HG03469 (cell line): ENCODE results near the gene RNPEPL1.
"Not testable (repeated sequence)": the region's sequence is repeated elsewhere in the genome, so short reads cannot be mapped to it uniquely, and the experiment has no call there.

ENCODE experiments used
- ATAC-seq: cut with Tn5 transposase; IDR thresholded peaks from one replicate; pipeline ENCODE4 v1.9.1; 2021; ENCODE audit warnings: mild to moderate bottlenecking, moderate library complexity, moderate number of reproducible peaks; ENCODE audit not compliant: unreplicated experiment

The RNPEPL1 gene, protein sequence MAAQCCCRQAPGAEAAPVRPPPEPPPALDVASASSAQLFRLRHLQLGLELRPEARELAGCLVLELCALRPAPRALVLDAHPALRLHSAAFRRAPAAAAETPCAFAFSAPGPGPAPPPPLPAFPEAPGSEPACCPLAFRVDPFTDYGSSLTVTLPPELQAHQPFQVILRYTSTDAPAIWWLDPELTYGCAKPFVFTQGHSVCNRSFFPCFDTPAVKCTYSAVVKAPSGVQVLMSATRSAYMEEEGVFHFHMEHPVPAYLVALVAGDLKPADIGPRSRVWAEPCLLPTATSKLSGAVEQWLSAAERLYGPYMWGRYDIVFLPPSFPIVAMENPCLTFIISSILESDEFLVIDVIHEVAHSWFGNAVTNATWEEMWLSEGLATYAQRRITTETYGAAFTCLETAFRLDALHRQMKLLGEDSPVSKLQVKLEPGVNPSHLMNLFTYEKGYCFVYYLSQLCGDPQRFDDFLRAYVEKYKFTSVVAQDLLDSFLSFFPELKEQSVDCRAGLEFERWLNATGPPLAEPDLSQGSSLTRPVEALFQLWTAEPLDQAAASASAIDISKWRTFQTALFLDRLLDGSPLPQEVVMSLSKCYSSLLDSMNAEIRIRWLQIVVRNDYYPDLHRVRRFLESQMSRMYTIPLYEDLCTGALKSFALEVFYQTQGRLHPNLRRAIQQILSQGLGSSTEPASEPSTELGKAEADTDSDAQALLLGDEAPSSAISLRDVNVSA

DNA sequence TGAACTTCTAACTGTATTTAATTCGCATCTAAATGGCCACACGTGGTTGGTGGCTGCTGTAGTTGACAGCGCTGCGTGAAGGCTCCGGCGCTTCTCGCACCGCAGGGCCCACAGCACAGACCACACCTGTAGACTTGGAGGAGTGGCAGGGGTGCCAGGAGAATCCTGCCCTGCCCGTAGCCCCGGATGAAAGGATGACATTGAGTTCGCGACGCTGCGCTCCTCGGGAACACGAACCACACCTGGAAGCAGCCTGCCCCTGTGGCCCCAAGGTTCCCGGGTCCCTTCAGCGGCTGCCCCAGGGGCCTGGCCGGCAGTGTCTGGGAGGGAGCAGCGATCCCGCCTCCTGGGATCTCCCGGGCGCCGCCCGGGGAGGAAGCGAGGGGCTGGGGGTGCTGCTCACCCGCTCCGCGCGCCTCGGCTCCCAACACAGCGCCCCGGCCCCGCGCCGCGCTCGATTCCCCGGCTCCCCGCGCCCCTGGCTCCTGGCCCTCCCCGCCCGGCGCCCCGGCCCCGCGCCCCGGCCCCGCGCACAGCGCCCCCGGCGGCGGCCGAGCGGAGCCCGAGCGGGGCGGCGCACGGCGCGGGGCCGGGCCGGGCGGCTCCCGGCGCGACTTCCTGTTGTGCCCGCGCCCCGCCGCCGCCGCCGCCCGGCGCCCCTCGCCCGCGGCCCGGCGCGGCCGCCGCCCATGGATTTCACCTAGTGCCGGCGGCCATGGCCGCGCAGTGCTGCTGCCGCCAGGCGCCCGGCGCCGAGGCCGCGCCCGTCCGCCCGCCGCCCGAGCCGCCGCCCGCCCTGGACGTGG is at the start of gene RNPEPL1:
Gene RNPEPL1 (plus strand): TSS at position 613 of the 806 bp plus-strand sequence. CDS start 103 bp downstream, at position 716.
- no peak for ATAC-seq

DNA sequence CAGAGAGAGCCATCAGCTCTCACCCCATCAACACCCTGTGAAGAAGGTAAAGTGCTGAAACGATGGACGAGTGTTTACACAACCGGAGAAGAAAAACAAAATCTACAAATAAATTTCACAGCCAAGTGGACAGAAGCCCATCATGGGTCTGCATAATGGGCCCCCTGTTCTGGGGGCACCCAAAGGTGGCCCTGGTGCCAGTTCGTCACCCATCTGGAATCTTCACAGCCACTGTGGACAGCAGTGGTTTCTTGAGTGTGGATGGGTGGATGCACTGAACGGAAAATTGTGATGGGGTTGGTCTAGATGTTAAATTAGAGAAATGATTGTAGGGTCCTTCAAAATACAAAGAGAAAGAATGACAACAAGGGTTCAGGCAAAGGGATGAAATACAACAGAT is 49.3 kb upstream of the RNPEPL1 start:
- ATAC-seq, result no peak

DNA sequence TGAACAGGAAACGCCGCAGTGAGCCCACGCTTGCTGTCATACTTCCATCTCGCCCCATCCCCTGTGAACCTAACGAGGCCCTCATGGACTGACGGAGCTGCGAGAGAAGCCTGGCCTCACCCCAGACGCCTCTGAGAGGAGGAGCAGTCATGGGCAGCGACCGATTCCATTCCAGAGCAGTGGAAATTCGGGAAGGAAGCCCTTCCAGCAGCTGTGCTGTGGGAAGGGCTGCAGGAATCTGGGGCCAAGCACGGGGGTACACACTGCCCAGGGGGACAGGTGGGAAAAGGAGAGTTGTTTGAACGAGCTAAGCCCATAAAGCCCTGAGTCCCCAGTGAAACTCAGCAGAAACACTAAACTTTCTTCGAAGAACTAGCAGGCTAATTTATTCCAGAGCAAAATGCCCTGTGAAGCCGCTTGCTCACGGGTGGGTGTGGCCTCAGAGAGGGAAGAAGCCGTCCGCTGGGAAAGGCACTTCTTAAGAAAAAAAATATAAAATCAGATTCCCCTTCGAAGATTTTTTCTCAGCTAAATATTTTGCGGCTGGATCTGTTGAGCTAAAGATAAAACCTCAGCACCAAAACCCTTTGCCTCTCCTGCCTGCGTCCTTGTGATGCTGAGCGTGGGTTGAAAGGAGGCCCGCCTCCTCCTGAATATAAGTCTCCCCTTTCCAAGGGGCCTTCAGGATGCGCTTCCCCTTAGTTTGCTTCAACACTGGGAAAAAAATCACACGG is 48.7 kb upstream of the RNPEPL1 start:
- no peak for ATAC-seq

DNA sequence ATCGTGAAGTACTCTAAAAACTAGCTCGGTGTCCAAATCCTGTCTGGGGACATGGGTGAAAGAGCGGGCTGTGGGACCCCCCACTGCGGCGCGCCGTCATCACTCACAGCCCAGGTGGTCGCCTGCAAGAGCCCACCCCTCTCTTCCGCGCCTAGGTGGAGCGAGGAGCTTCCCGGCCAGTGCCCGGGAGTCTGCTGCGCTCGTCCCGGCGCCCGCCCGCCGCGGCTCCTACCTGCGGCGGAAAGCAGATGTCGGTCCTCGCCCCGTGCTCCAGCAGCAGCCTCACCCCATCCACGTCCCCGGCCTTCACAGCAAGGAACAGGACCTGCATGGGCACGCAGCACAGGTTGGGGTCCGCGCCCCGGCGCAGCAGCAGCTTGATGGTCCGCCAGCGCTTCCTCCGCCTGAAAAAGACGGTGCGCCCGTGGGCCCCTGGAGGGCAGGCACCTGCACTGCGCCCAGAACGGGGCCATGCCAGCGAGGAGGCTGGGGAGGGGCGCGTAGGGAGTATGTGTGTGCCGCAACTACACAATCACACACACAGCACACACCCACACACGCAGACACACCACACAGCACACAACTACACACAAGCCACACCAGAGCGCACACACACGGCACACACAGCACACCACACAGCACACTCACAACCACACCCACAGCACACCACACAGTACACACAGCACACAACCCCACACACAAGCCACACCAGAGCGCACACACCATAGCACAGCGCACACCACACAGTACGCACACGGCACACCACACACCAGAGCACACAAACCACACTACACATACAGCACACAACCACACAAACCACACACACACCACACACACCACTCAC is 47.9 kb upstream of the RNPEPL1 start:
- no peak for ATAC-seq

DNA sequence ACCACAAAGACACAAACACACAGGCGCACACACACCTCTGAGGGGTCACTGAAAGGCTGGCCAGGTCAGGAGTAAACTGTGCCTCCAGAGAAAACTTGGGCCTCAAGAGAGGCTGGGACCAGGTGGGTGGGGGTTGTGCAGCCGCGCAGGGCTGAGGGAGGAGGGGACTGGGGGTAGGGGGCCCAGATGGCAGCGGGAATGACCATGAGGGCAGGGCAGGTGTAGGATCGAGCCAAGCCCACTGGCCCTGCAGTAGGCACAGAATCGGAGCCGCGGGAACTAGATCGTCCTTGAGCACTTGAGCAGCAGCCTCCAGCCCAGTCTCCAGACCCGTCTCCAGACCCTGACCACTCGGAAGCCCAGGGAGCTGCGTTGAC is 47.3 kb upstream of the RNPEPL1 start:
- no peak for ATAC-seq

DNA sequence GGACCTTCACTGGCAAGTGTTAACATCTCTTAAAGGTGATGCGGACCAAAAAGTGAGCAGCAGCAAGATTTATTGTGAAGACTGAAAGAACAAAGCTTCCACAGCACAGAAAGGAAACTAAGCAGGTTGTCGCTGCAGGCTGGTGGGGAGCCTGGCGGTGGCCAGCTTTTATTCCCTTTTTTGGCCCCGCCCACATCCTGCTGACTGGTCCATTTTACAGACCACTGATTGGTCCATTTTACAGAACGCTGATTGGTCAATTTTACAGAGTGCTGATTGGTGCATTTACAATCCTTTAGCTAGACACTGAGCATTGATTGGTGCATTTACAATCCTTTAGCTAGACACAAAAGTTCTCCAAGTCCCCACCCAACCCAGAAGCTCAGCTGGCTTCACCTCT is 46.4 kb upstream of the RNPEPL1 start:
- not testable (repeated sequence) for ATAC-seq

DNA sequence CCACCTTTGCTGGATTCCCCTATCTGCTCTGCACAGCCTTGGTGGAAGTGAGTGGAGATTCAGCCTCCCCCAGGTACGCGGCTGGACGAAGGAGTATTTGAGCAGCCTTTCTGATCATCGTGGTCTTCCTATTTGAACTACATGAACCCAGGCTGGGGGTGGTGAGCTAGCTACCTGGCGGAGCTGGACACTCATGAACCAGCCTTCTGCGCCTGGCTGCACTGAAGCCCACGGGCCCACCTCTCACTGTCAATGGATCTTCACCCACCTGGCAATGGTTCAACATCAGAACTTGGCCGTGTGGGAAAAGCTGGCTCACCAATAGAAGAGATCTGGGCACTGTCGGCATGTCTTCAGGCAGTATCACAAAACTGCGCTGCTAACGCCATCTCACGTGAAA is 45.9 kb upstream of the RNPEPL1 start:
- no peak for ATAC-seq

DNA sequence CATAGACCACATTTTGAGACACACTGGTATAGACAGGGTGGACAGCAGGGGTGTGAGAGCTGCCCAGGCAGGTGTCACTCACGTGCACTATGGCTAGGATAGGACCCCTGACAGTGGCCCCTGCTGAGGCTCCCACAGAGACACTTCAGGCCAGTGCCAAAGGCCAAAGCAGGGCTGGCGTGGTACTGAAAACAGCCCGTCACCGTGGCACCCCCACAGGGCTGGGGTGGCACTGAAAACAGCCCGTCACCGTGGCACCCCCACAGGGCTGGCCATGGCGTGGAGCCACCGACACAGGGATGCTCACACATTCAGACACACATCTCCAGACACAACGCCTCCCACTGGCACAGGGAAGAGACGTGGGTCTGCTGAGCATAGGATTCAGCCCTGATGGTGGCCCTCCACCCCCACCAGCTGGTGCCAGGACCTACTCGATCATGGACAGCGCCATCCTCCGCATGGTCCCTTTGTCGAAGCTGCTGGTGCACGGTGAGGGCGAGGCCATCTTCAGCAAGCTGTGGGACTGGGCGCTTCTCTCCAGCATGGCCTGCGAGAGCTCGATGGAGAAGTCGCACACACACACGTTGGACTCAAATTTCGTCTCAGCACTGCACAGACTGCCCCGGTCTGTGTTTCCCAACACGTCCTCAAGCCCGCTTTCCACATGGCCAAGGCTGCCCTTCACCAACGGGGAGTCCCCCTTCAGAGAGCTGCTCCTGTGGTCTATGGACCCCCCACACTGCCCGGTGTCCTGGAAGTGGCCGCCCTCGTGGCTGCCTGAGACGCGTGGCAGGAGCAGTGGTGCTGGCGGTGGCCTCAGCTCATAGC is 44.6 kb upstream of the RNPEPL1 start:
- ATAC-seq, result no peak

DNA sequence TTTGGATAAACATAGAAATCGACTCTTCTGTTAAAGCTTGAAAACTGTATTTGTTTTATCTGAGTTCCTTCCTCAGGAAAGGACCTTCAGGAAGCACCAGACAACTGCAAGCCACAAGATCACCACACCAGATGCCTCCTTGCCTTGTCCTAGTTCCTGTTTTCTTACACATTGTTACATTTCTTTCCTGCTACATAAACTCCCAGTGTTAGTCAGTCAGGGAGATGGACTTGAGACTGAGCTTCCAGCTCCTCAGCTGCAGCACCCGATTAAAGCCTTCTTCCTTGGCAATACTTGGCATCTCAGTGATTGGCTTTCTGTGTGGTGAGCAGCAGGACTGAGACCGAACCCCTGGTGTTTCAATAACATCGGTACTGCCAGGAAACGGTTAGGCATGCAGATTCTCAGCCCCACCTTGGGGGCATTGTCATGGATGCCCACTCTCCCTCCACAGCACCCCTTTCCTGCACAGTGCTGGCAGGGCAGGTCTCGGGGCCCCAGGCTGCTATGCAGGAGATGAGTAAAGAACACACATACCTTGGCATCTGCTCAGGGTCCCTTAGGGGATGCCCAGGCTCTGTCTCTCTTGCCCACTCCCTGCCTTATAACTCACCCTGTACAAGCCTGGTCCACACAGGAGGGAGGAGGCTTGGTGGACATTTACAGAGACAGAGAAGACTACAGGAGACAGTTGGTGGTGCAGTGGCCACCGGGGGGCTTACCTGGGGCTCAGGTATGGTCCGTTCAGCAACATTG is 43.1 kb upstream of the RNPEPL1 start:
- ATAC-seq, result no peak

DNA sequence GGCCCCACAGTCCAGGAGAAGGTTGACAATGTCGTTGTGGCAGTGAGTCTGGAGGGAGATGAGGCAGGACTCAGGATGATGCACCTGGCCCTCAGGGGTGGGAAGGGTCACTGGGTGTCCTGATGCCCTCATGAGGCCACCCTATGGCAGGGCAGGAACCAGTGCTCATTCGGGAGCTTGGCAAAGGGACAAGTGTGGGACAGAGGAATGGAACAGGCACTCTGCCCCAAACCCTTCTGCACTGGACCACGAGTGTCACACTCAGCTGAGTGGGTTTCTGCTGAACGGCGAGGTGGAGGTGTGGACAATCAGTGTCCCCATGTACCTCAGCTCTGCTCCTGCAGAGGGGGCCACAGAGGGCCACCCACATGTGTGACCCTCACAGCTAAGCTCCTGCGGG is 42.5 kb upstream of the RNPEPL1 start:
- ATAC-seq, result no peak

DNA sequence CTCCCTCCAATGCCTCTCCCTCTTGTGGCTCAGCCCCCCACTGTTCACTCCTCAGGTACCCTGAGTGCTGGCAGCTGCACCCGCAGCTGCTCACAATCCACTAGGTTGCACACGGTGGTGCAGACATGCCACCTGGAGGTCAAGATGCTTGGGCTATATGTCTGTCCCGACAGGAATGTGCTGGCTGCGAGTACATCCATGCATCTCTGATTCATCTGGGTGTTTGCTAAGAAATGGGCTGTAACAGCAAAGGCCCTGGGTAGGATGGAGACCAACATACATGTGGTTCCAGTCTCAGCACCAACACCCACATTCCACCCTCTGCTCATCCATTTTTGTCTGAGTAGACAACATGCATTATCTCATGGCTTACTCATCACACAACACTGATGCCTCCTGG is 41.8 kb upstream of the RNPEPL1 start:
- ATAC-seq, result no peak

DNA sequence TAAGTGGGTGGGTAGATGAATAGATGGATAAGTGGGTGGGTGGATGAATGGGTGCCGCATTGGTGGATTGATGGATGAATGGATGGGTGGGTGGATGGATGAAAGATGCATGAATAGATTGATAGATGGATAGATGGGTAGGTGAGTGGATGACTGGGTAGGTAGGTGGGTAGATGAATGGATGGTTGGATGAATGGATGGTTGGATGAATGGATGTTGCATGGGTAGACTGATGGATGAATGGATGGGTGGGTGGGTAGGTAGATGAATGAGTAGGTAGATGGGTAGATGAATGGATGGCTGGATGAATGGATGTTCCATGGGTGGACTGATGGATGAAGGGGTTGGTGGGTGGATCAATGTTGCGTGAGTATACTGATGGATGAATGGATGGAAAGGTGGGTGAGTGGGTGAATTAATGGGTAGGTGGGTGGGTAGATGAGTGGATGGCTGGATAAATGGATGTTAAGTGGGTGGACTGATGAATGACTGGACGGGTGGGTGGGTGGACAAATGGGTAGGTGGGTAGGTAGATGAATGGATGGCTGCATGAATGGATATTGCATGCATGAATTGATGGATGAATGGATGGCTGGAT is 41.0 kb upstream of the RNPEPL1 start:
- no peak for ATAC-seq

DNA sequence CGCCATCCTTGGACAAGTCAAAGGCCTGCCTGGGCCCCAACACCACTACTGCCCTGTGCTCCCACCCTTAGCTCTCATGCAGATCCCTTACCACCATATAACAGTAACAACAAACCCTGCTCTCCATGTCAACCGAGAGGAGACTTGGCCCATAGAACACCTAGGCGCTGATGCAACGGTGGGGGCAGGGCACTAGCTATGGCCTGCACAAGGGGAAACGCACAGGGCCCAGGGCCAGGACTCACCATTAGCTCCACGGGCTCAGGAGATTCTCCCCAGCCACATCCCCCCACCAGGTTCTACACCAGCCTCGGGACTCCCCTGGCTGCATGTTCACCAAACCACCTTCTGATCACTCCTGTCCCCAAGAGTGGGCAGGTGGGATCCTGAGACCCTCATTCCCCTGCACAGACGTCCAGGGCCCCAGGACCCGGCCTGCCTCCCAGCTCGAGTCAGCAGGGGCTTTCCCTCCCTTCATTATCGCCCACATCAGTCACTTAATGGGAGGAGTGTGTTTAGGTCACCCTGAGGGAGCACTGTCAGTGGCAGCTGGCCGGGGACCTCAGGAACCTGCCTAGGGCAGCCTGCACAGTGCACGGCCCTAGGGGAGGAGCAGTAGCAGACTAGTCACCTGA is 39.8 kb upstream of the RNPEPL1 start:
- no peak for ATAC-seq

DNA sequence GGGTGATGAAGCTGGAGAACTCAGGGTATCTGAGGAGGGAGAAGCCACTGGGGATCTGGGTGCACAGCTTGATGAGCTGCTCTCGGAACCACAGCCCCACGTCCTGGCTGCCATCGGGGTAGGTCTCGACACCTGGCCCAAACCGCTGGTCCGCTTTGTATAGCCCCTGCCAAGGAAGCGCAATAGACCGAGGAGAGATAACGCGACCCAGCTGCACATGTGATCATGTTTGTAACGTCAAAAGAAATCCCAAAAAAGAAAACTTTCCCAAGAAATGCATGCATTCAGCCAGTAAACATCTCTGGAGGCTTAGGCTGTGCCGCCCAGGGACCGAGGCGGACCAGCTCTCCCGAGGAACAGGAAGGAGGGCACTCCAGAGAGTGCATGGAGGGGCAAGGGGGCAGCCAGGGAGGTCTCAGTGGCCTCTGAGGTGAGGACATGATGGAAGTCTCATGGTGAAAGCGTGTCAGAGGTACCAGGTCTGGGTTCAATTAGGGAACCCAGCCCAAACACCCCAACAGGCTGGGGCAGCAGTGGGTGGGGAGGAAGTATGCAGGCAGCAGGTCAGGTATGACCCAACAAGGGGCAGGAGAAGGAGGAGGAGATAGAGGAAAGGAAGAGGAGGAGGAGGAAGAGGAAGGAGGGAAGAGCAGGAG is 38.8 kb upstream of the RNPEPL1 start:
- ATAC-seq, result no peak

DNA sequence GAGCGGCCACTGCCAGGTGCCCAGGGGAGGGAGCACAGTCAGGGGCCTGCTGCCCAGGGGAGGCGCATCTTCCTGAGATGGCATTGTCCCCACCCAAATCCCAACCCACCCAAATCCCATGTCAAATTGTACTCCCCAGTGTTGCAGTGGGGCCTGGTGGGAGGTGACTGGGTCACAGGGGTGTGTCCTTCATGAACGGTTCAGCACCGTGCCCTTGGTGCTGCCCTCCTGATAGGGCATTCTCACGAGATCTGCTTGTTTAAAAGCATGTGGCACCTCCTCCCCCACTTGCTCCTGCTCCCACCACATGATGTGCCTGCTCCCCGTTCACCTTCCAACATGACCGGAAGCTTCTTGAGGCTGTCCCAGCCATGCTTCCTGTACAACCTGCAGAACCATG is 38.1 kb upstream of the RNPEPL1 start:
- ATAC-seq, result no peak

DNA sequence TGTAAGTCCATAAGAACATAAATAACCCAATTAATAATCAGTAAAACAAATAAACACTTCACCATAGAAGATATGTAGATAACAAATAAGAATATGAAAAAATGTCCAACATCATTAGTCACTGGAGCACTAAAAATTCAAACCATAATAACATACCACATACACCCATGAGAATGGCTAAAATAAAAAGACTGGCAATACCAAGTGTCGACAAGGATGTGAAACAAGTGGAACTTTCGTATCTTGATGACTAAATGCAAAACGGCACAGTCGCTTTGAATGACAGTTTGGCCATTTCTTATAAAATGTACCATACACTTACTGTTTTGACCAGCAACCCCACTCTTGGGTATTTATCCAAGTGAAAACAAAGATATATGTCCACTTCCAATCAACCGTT is 37.2 kb upstream of the RNPEPL1 start:
- no peak for ATAC-seq
